ENCODE results near the gene CD84.
"Not testable (repeated sequence)": the region's sequence is repeated elsewhere in the genome, so short reads cannot be mapped to it uniquely, and the experiment has no call there.

The CD84 gene

DNA sequence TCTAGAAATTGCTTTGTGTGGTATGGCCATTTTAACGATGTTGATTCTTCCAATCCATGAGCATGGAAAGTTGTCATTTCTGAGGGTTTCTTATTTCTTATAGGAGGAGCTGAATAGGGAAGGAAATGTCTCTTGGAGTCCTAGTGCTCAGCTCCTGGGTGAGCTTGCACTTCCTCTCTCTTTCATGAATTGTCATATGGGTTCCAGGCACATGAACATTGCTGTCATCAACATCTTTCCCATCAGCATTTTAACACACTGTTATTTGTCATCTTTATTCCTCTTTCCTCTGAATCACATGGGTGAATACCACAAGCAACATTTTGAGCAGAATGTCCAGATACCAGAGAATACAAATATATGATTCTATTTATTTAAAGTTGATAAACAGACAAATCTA, 79.7 kb downstream of the CD84 start:
- TF ChIP-seq Cebpa-rat (IDR thresholded peaks at IDR 0.05) = no peak
- Histone ChIP-seq H3K27ac (no peak overlapping the region), H3K4me1 (no peaks in the 10 kb centered on the region), H3K4me2 (no peak overlapping the region), H3K27me3 (no peaks in the 10 kb centered on the region), H3K4me3 (no peak overlapping the region), H3K9ac (no peak overlapping the region), H3K36me3 (no peaks in the 10 kb centered on the region), H3K9me3 (peaks cover 58% of the 10 kb centered on the region), H4K20me1 (no peaks in the 10 kb centered on the region)

DNA sequence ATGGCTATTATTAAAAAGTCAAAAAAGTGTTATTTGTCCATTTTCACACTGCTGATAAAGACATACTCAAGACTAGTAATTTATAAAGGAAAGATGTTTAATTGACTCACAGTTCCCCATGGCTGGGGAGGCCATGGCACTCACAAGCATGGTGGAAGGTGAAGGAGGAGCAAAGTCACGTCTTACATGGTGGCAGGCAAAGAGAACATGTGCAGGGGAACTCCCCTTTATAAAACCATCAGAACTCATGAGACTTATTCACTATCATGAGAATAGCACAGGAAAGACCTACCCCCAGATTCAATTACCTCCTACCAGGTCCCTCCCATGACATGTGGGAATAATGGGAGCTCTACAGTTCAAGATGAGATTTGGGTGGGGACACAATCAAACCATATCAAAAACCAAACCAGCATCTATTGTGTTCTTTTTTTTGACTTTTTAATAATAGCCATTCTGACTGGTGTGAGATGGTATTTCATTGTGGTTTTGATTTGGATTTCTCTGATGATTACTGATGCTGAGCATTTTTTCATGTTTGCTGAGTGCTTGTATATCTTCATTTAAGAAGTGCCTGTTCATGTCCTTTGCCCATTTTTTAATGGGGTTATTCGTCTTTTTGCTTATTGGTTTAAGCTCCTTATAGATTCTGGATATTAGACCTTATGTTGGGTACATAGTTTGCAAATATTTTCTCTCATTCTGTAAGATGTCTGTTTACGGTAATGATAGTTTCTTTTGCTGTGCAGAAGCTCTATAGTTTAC, 80.8 kb downstream of the CD84 start:
- peaks cover 59% of the 10 kb centered on the region for H3K9me3 ChIP-seq
- H3K4me2 ChIP-seq, H3K27me3 ChIP-seq, H3K36me3 ChIP-seq, H3K4me1 ChIP-seq, H3K4me3 ChIP-seq, H3K9ac ChIP-seq, H4K20me1 ChIP-seq, H3K27ac ChIP-seq: not testable (repeated sequence)

DNA sequence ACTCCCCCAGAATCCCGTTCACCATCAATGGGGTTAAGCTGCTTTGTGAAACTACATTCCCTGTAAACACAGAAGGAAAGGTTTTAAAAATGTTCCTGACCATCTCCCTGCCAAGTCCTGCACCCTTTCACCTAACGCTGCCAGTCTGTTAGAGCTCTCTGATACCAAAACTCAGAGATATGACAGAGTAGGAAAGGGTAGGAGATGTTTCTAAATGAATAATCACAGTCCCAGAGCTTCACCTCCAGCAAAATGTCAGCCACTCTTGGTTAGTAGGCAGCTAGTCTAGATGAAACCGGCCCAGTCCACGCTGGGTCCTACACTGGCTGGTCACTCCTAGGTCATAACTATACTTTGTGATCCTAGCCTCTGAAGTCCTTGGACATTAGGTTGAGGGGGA, 83.0 kb downstream of the CD84 start:
- H3K9ac ChIP-seq = no peak overlapping the region
- no peak overlapping the region for H3K27ac ChIP-seq
- no peak overlapping the region for H3K4me3 ChIP-seq
- peaks cover 53% of the 10 kb centered on the region for H3K9me3 ChIP-seq
- H3K4me1 ChIP-seq = peaks cover 15% of the 10 kb centered on the region
- TF ChIP-seq Cebpa-rat (IDR thresholded peaks at IDR 0.05) = no peak
- no peak overlapping the region for H3K4me2 ChIP-seq
- H4K20me1 ChIP-seq = no peaks in the 10 kb centered on the region
- H3K27me3 ChIP-seq = no peaks in the 10 kb centered on the region
- 0 out of 2 replicates have a peak, but pooled peaks cover 5% of the 10 kb centered on the region for H3K36me3 ChIP-seq

DNA sequence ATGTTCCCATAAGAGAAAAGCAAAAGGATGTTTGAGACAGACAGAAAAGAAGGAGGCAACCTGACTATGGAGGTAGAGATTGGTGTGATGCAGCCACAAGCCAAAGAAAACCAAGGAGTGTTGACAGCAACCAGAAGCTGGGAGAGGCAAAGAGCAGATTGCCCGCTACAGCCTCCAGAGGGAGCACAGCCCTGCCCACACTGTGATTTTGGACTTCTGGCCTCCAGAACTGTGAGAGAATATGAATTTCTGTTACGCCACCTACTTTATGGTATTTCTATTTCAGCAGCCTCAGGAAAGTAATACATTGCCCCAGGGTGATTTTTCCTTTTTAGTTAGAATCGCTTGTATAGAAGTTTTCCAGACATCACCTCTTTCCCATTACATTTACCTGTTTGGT, 84.7 kb downstream of the CD84 start:
- Histone ChIP-seq H3K4me3 (no peak overlapping the region), H3K4me1 (peaks cover 32% of the 10 kb centered on the region), H3K36me3 (0 out of 2 replicates have a peak, but pooled peaks cover 5% of the 10 kb centered on the region), H3K27ac (no peak overlapping the region), H3K9me3 (peaks cover 41% of the 10 kb centered on the region), H3K4me2 (no peak overlapping the region), H3K27me3 (no peaks in the 10 kb centered on the region), H3K9ac (no peak overlapping the region), H4K20me1 (no peaks in the 10 kb centered on the region)
- TF ChIP-seq Cebpa-rat (IDR thresholded peaks at IDR 0.05) = no peak

GRCh38 chr1:160492617-160493016, 86.7 kb downstream of the CD84 start:
- Histone ChIP-seq H3K9me3 (peaks cover 25% of the 10 kb centered on the region), H3K27ac (no peak overlapping the region), H3K4me3 (no peak overlapping the region), H3K4me2 (peak overlapping the region; percentile 90), H3K9ac (no peak overlapping the region), H3K27me3 (no peaks in the 10 kb centered on the region), H3K4me1 (peaks cover 52% of the 10 kb centered on the region), H3K36me3 (0 out of 2 replicates have a peak, but pooled peaks cover 5% of the 10 kb centered on the region), H4K20me1 (no peaks in the 10 kb centered on the region)
- TF ChIP-seq Cebpa-rat (IDR thresholded peaks at IDR 0.05) = no peak

DNA sequence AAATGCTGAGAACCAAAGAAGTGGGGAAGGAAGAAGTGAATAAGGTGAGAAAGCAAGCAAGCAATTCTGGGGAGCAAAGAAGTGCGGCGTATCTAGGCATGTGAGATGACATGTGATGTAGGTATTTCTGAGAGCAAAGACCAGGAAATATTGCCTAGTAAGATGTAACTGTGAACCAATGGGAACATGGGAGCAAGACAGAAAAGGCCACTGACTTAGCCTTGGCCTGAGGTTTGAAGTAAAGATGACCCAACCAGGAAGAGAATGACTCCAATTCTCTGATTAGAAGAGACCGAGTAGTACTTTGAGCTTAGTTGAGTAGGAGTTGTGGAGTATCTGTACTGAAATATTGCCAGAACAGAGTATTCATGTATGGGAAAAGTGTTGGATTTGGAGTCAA, 87.3 kb downstream of the CD84 start:
- H3K4me1 ChIP-seq = peaks cover 58% of the 10 kb centered on the region
- H3K9me3 ChIP-seq = peaks cover 25% of the 10 kb centered on the region
- peak overlapping the region; percentile 90 for H3K4me2 ChIP-seq
- H3K9ac ChIP-seq = peak overlapping the region; percentile 85; the same call in 1 of the 2 replicates
- 0 out of 2 replicates have a peak, but pooled peaks cover 5% of the 10 kb centered on the region for H3K36me3 ChIP-seq
- H3K27me3 ChIP-seq = no peaks in the 10 kb centered on the region
- no peak overlapping the region for H3K4me3 ChIP-seq
- no peak for TF ChIP-seq Cebpa-rat (IDR thresholded peaks at IDR 0.05)
- H4K20me1 ChIP-seq = no peaks in the 10 kb centered on the region
- H3K27ac ChIP-seq = peak overlapping the region; percentile 97

Measured in BLaER1 (cell line).